AG09319 (cell line): ENCODE results near the gene MCEMP1.

Source experiments
- DNase-seq: peaks from one replicate; pipeline ENCODE4 v3.0.0-alpha.2; 2010; ENCODE audit warnings: low read depth; ENCODE audit errors: extremely low read depth
- CTCF ChIP-seq: IDR thresholded peaks from 2 replicates; pipeline ENCODE4 v1.5.1; 2011; ENCODE audit warnings: low read depth, mild to moderate bottlenecking, inconsistent platforms, low read length, moderate library complexity

Gene MCEMP1

DNA sequence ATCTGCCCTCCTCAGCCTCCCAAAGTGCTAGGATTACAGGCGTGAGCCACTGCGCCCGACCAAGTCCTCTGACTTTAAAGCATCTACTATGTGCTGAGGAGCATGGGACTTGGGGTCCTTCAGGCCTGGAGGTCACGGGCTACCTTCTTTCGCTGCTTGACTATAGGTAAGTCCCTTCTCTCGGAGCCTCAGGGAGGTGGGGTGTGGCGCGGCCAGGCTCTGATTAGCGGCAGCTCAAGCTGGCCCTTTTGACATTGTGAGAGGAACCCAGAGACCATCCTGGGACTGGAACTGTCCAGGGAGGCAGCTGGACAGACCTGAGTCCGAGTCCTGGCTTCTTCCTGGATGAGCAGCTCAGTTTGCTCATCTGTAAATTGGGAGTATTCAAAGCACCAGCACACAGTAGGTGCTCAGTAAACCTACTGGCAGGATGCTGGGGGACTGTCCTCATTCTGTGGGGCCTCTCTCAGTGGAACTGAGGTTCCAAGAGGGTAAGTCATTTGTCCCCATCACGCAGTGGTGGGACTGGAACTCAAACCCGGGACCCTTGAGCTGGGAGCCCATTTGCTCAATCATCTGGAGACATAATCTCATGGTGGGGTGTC is 24.3 kb downstream of the MCEMP1 start:
- no peak for DNase-seq
- TF ChIP-seq CTCF: no peak

DNA sequence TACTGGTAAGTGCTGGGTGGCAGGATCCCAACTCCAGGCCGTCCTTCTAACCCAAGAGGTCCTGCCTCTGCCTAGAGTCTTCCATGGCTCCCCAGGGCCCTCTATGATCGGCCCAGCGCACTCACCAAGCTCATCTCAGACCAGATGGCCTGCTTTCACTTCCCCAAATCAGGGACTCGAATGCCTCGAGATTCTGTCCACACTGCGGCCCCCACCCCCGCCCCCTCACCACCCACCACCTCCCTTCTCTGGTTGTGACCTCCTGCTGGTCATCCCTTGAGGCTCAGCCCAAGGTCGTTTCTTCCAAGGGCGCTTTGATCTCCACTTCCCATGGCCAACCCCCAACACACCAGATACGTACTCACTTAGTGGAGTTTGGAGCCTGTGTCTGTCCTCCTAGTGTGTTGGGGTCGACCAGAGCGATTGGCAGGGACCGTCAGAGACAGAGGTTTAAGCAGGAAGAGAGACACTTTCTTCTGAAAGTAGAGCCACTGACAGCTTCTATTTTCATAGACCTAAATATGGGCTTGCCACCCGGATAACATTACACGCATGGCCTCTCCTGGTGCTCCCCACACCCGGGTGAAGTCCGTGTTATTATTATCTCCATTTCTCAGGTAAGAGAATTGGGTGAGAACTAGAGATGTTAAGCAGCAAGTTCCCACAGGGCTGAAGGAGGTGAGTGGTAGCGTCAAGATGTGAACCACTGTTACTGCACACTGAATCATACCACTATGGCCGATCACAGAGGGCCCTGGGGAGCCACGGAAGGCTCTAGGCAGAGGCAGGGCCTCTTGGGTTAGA is 25.0 kb downstream of the MCEMP1 start, which contains the start of gene FCER2:
TSS of gene FCER2 (minus strand) at position 478 of the 804 bp plus-strand sequence. CDS start 2,371 bp downstream, outside the sequence.
- no peak for TF ChIP-seq CTCF
- no peak for DNase-seq

DNA sequence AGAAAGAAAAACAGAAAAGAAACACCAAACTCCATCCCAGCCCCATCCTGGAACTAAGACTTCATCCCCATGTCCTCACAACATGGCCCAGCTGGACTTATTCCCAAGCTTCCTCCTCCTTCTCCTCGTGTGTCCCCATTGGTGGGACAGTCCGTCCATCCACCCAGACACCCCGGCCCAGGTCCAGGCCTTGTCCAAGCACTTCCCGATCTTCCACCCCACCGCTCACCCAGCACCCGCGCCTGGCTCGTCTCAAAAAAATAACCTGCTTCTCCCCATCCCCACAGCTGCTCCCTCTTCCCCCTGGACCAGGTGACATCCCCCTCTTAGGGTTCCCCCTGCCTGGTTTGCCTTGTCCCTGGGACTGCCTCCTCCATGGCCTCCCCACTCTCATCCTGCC is 26.4 kb downstream of the MCEMP1 start:
- no peak for TF ChIP-seq CTCF
- no peak for DNase-seq

DNA sequence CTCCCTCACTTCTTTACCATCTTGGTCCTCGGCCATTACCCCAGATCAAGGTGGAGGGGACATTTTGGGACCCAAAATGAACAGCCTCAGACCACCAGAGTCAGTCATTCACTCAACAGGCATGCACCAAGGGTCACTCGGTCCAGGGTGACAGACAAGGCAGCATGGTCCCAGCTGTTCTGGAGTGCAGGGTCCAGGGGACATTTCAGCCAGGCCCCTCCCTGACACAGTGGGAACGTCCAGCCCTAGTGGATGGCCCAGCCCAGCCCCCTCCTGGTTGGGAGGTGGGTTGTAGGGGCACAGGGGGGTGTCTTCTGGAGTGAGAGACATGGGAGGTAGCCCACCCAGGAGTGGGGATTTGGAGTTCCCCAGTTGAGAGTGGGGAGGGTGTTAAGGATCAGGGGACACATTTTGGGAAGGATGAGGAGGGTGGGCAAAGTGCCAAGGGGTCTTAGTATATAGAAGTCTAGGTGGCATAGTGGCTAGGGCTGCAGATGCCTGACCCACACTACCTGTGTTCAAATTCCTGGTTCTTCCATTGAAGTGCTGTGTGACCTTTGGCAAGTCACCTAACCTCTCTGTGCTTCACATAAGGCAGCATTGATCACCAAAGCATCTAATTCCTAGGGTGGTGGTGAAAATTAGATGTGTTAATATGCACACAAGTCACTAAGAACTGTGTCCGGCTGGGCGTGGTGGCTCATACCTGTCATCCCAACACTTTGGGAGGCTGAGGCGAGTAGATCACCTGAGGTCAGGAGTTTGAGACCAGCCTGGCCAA is 27.6 kb downstream of the MCEMP1 start:
- no peak for TF ChIP-seq CTCF
- no peak for DNase-seq

GRCh38 chr19:7705387-7706187 is 28.7 kb downstream of the MCEMP1 start:
- no peak for TF ChIP-seq CTCF
- no peak for DNase-seq

DNA sequence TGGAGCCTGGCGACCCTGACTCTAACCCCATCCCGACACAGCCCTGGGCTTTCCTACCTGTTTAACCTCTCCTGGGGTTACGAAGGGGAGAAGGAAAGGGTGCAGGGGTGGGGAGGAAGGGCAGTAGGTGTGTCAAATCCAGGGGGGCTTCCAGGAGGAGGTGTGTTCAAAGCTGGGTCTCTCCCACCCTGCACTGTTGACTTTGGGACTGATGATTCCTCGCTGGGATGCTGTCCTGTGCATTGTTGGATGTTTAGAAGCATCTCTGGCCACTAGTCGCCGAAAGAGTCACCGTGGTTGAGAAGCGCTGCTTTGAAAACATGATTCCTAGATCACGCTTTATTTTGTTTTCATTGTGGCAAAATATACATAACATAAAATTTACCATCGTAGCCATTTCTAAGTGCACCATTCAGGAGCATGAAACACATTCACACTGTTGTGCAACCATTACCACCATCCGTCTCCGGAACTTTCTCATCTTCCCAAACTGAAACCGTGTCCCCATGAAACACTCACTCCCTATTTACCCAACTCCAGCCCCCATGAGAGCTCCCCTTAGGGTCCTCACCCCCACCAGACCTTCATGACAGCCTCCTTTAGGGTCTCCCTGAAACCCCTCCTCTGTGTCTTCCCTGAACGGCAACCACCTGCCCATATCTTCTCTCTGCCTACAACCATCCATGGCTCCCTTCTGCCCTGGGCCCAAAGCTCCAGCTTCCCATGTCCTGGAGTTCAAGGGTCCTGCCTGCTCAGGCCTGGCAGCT is 29.5 kb downstream of the MCEMP1 start:
- DNase-seq: no peak
- TF ChIP-seq CTCF: no peak
